MCF 10A (cell line): ENCODE data around the gene RGR. TPM values are rescaled to one million over a fixed set of nuclear protein-coding genes. Genes with fewer than 3 reads are reported as not detected.
"Not testable (repeated sequence)": the region's sequence is repeated elsewhere in the genome, so short reads cannot be mapped to it uniquely, and the experiment has no call there.

ENCODE experiments used
- BruUV-seq: library from RNA; stranded (reverse); fragments of 400-500 nt; replicated peaks from 2 replicates; lab custom pipeline; 2021; lab: Mats Ljungman, UMichigan
- CTCF ChIA-PET: fragments of 300-600 bp; sonication (Branson Sonifier 250); formaldehyde crosslinking; extraction: SDS; loops from one replicate; lab custom pipeline; 2021; ENCODE audit warnings: antibody characterized with exemption, inconsistent platforms; lab: Yijun Ruan, JAX
- POLR2A ChIA-PET: fragments of 300-600, 350-650 bp; sonication (Branson Sonifier 250); formaldehyde crosslinking; extraction: SDS; loops from one replicate; lab custom pipeline; 2020; ENCODE audit warnings: antibody characterized with exemption, inconsistent platforms; lab: Yijun Ruan, JAX
- DNase-seq: peaks from one replicate; pipeline ENCODE4 v3.0.0-alpha.2; 2018; ENCODE audit not compliant: unreplicated experiment
- H3K27ac Mint-ChIP-seq: one replicate; pipeline ENCODE4 v1.8.0; 2022; ENCODE audit warnings: mild to moderate bottlenecking, low read depth, mixed read lengths; ENCODE audit not compliant: unreplicated experiment
- H3K27me3 Mint-ChIP-seq: one replicate; pipeline ENCODE4 v1.8.0; 2022; ENCODE audit warnings: mixed read lengths; ENCODE audit not compliant: insufficient read depth, unreplicated experiment
- H3K36me3 Mint-ChIP-seq: one replicate; pipeline ENCODE4 v1.8.0; 2022; ENCODE audit warnings: mild to moderate bottlenecking, moderate library complexity, mixed read lengths; ENCODE audit not compliant: insufficient read depth, unreplicated experiment
- H3K4me1 Mint-ChIP-seq: one replicate; pipeline ENCODE4 v1.8.0; 2022; ENCODE audit warnings: mixed read lengths; ENCODE audit not compliant: insufficient read depth, unreplicated experiment
- H3K4me3 Mint-ChIP-seq: one replicate; pipeline ENCODE4 v1.8.0; 2022; ENCODE audit warnings: mild to moderate bottlenecking, moderate library complexity, mixed read lengths; ENCODE audit not compliant: unreplicated experiment
- H3K9me3 Mint-ChIP-seq: one replicate; pipeline ENCODE4 v1.8.0; 2022; ENCODE audit warnings: mixed read lengths; ENCODE audit not compliant: unreplicated experiment
- CTCF ChIP-seq: fragments of 200-600 bp; IDR thresholded peaks from one replicate; pipeline ENCODE4 v1.8.0; 2022; ENCODE audit warnings: antibody characterized with exemption, mild to moderate bottlenecking; ENCODE audit not compliant: unreplicated experiment
- intact Hi-C: fragments of 100-400 bp; cut with micrococcal nuclease; formaldehyde crosslinking; loops from 2 replicates; pipeline ENCODE4 v1.14.1; 2022
- total RNA-seq: library from RNA; stranded (reverse); gene quantifications from 2 replicates; pipeline ENCODE4 v1.2.3, GENCODE V29; 2022

RGR gene
- total RNA-seq, 1 experiment from 2014 or later: not detected

- Mint-ChIP-seq H3K4me3 (no peak overlapping the region), H3K36me3 (no peaks in the 10 kb centered on the region), H3K27ac (peak overlapping the region; percentile 33), H3K4me1 (peaks cover 18% of the 10 kb centered on the region), H3K27me3 (peaks cover 10% of the 10 kb centered on the region), H3K9me3 (no peaks in the 10 kb centered on the region)
- POLR2A ChIA-PET: no interaction called here
- peak; percentile 36 for DNase-seq
- TF ChIP-seq CTCF: peak; percentile 45
- CTCF ChIA-PET: interaction anchor here (0.6 to 8.5 kb wide), 8 partner anchors 85 to 272 kb away, joined by 3 to 164 read pairs (median 4); no protein-coding TSS in a partner anchor
- intact Hi-C loops: loop anchor here (5.0 to 10.0 kb wide), 2 partner anchors 60 to 477 kb away; partner anchors contain the start of gene CCSER2
- no TSS peak for BruUV-seq
Measured at GRCh38 chr10:84267503-84268126, 22.8 kb downstream of the RGR start.

GRCh38 chr10:84269162-84269561, 24.3 kb downstream of the RGR start:
- no peaks in the 10 kb centered on the region for H3K27me3 Mint-ChIP-seq
- no peak overlapping the region for H3K27ac Mint-ChIP-seq
- no peak overlapping the region for H3K4me3 Mint-ChIP-seq
- CTCF ChIA-PET: interaction anchor here (0.5 to 8.5 kb wide), 6 partner anchors 40 to 345 kb away, joined by 3 to 164 read pairs (median 4); no protein-coding TSS in a partner anchor
- BruUV-seq: TSS peak; percentile 71
- H3K4me1 Mint-ChIP-seq: peaks cover 18% of the 10 kb centered on the region
- no peak for DNase-seq
- H3K9me3 Mint-ChIP-seq: no peaks in the 10 kb centered on the region
- H3K36me3 Mint-ChIP-seq: no peaks in the 10 kb centered on the region
- no peak for TF ChIP-seq CTCF
- POLR2A ChIA-PET: interaction anchor here (0.6 kb wide), 1 partner anchor 48 kb away, joined by 4 read pairs; no protein-coding TSS in a partner anchor
- intact Hi-C loops: loop anchor here (5.0 to 10.0 kb wide), 2 partner anchors 58 to 476 kb away; partner anchors contain the start of gene CCSER2

- Mint-ChIP-seq H3K9me3 (no peaks in the 10 kb centered on the region), H3K4me3 (no peak overlapping the region), H3K27ac (no peak overlapping the region), H3K4me1 (peaks cover 18% of the 10 kb centered on the region), H3K27me3 (no peaks in the 10 kb centered on the region), H3K36me3 (no peaks in the 10 kb centered on the region)
- BruUV-seq: no TSS peak
- intact Hi-C loops: loop anchor here (5.0 to 10.0 kb wide), 2 partner anchors 58 to 475 kb away; partner anchors contain the start of gene CCSER2
- CTCF ChIA-PET: interaction anchor here (0.5 to 8.5 kb wide), 5 partner anchors 39 to 270 kb away, joined by 3 to 164 read pairs (median 4); no protein-coding TSS in a partner anchor
- TF ChIP-seq CTCF: no peak
- POLR2A ChIA-PET: no interaction called here
- DNase-seq: peak; percentile 35
Measured at GRCh38 chr10:84269773-84270172, 24.9 kb downstream of the RGR start.

GRCh38 chr10:84270708-84271107, 25.9 kb downstream of the RGR start:
- TF ChIP-seq CTCF: no peak
- intact Hi-C loops: no loop called here
- Mint-ChIP-seq H3K27ac (no peak overlapping the region), H3K4me3 (no peak overlapping the region), H3K4me1 (peaks cover 18% of the 10 kb centered on the region), H3K27me3 (no peaks in the 10 kb centered on the region), H3K36me3 (no peaks in the 10 kb centered on the region), H3K9me3 (no peaks in the 10 kb centered on the region)
- CTCF ChIA-PET: interaction anchor here (1.0 to 8.5 kb wide), 2 partner anchors 103 to 269 kb away, joined by 3 to 164 read pairs; no protein-coding TSS in a partner anchor
- no peak for DNase-seq
- POLR2A ChIA-PET: no interaction called here
- no TSS peak for BruUV-seq

GRCh38 chr10:84279876-84280475, 35.1 kb downstream of the RGR start:
- CTCF ChIA-PET: interaction anchor here (1.1 kb wide), 1 partner anchor 16 kb away, joined by 3 read pairs; no protein-coding TSS in a partner anchor
- H3K9me3 Mint-ChIP-seq, intact Hi-C loops, H3K4me3 Mint-ChIP-seq, BruUV-seq, DNase-seq, H3K36me3 Mint-ChIP-seq, POLR2A ChIA-PET, H3K27ac Mint-ChIP-seq, H3K4me1 Mint-ChIP-seq: not testable (repeated sequence)
- H3K27me3 Mint-ChIP-seq: peaks cover 32% of the 10 kb centered on the region
